Measurements from ENCODE around the gene ITGA11. TPM values are rescaled to one million over a fixed set of nuclear protein-coding genes. Genes with fewer than 3 reads are reported as not detected.

The ITGA11 gene
- total and polyA plus RNA-seq, 2 of the 13 experiments (the other 11 are each of a cell fraction or from before 2014, with no cell fraction given) = not detected

DNA sequence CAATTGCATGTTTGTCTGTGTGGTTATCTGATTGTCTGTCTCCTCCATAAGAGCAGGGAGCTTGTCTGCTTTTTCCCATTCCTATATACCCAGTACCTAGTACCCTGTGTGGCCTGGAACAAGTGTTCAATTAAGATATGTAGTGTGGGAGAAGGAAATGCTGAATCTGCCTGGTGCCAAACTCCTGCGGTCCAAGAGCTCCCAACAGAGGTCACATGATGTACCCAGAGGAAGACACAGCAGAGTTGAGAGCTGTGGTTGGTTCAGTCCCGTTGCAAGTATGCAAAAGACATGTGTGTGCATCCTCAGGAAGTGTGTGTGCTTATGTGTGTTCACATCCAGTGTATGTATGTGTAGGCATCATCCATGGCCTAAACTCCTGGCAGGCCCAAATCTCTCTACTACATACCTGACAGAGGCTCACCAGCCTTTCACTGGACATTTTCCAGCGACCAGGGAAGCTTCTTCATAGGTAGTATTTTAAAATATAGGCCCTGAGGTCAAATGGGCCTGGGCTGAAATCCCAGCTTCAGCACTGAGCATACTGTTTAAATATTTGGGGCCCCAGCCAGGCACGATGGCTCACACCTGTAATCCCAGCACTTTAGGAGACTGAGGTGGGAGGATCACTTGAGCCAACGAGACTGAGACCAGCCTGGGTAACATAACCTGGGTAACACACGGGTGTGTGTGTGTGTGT, 34.0 kb upstream of the ITGA11 start:
- Histone ChIP-seq H3K4me1 (ENCODE audit: insufficient read depth, low read length) (no peaks in the 10 kb centered on the region), H3K9me3 (ENCODE audit: low read length) (no peaks in the 10 kb centered on the region), H3K4me3 (replicated peaks in 1 of 3; ENCODE audit: insufficient read depth in 1 of 3, low read depth in 2 of 3, low read length in 3 of 3) (no peak overlapping the region), H4K20me1 (ENCODE audit: insufficient read depth, low read length) (no peaks in the 10 kb centered on the region), H3K9ac (ENCODE audit: insufficient read depth, low read depth, low read length) (no peak overlapping the region), H3K4me2 (ENCODE audit: low read depth, low read length) (no peak overlapping the region), H3K79me2 (ENCODE audit: insufficient read depth, low read length) (no peaks in the 10 kb centered on the region), H3K36me3 (replicated peaks in 1 of 2; ENCODE audit: control insufficient read depth in 1 of 2, insufficient read depth in 2 of 2, low read length in 2 of 2) (no peaks in the 10 kb centered on the region), H3K27ac (ENCODE audit: extremely low read length, insufficient read depth, low read length) (no peak overlapping the region), H3K27me3 (ENCODE audit: control insufficient read depth in 1 of 2, insufficient read depth in 2 of 2, low read length in 2 of 2) (peaks cover 0 to 21% of the 10 kb centered on the region in 2 experiments; a peak in 3 of 5 replicates), H2AFZ (ENCODE audit: low read length) (no peak overlapping the region)
- POLR2A ChIA-PET = no interaction called here
- 0% methylated on average over 6 of the region's 6 CpGs for WGBS (ENCODE audit: low lambda C conversion rate)
- ATAC-seq (no peak), FAIRE-seq (no peak), DNase-seq (ENCODE audit: low spot score) (no peak)
- TF ChIP-seq FOXO1 (CRISPR knock-in tag; IDR thresholded peaks at IDR 0.05) (no peak), CENPT (CRISPR knock-in tag; IDR thresholded peaks at IDR 0.05; ENCODE audit: low read depth) (no peak), ZNF746 (CRISPR knock-in tag; IDR thresholded peaks at IDR 0.05) (no peak), ZNF552 (CRISPR knock-in tag; IDR thresholded peaks at IDR 0.05; ENCODE audit: borderline replicate concordance) (no peak), CBFB (CRISPR knock-in tag; IDR thresholded peaks at IDR 0.05) (no peak), EP300 (IDR thresholded peaks at IDR 0.05; ENCODE audit: low read depth in 2 of 2, low read length in 2 of 2) (no peak), EP300 (CRISPR knock-in tag; IDR thresholded peaks at IDR 0.05; ENCODE audit: borderline replicate concordance) (no peak), ZNF557 (CRISPR knock-in tag; IDR thresholded peaks at IDR 0.05) (no peak), HMG20A (CRISPR knock-in tag; IDR thresholded peaks at IDR 0.05; ENCODE audit: borderline replicate concordance) (no peak)
- TF ChIP-seq, protein P1, sequence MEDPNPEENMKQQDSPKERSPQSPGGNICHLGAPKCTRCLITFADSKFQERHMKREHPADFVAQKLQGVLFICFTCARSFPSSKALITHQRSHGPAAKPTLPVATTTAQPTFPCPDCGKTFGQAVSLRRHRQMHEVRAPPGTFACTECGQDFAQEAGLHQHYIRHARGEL (CRISPR knock-in tag; IDR thresholded peaks at IDR 0.05) = no peak
- no TSS peak for BruUV-seq (replicated peaks)
- CTCF ChIA-PET (ENCODE audit: low intra/inter-chr PET ratio, low total read pairs) = no interaction called here
- in situ Hi-C loops (cut with HindIII; ENCODE audit: extremely low pct_ligation_motif_present, low pct_unique_long_range_greater_than_20kb) (no loop called here), intact Hi-C loops (cut with micrococcal nuclease; ENCODE audit: unreplicated experiment) (no loop called here)
